IMR-90 (cell line): Measurements from ENCODE around the gene ASCL3. TPM values are rescaled to one million over a fixed set of nuclear protein-coding genes. Genes with fewer than 3 reads are reported as not detected.
A peak's percentile ranks its signal among the peaks of the same experiment; 100 is the strongest.

ENCODE experiments used
- ATAC-seq: fragments of 200-7000 bp; cut with Tn5 transposase; 2 replicates; pipeline ENCODE4 v1.9.1; 2020; ENCODE audit warnings: low read depth, mild to moderate bottlenecking, moderate library complexity
- BruUV-seq: library from RNA; stranded (reverse); fragments of 400-500 nt; replicated peaks from 2 replicates; lab custom pipeline; 2021; lab: Mats Ljungman, UMichigan
- CTCF ChIA-PET: fragments of 300-600 bp; formaldehyde crosslinking; extraction: SDS; loops from one replicate; lab custom pipeline; 2021; ENCODE audit warnings: antibody characterized with exemption; lab: Yijun Ruan, JAX
- POLR2A ChIA-PET: fragments of 300-600 bp; sonication (Branson Sonifier 250); formaldehyde crosslinking; loops from one replicate; lab custom pipeline; 2022; ENCODE audit warnings: antibody characterized with exemption; ENCODE audit not compliant: unreplicated experiment; lab: Charles Lee
- DNase-seq: peaks from one replicate; pipeline ENCODE4 v3.0.0; 2013
- H2AFZ ChIP-seq: replicated peaks from 2 replicates; pipeline ENCODE3; 2013; ENCODE audit warnings: low read length, mild to moderate bottlenecking; ENCODE audit not compliant: poor library complexity
- H2AK5ac ChIP-seq: 2 replicates; pipeline ENCODE4 v1.6.1; 2013; ENCODE audit warnings: low read depth, low read length, inconsistent platforms
- H2AK9ac ChIP-seq: replicated peaks from 2 replicates; pipeline ENCODE3; 2013; ENCODE audit warnings: mild to moderate bottlenecking, low read depth, low read length, moderate library complexity; ENCODE audit not compliant: poor library complexity
- H2BK120ac ChIP-seq: 2 replicates; pipeline ENCODE4 v1.6.1; 2013; ENCODE audit warnings: low read depth, low read length, inconsistent platforms
- H2BK15ac ChIP-seq: 3 replicates; pipeline ENCODE4 v1.6.1; 2013; ENCODE audit warnings: low read depth, low read length, inconsistent platforms
- H2BK20ac ChIP-seq: 2 replicates; pipeline ENCODE4 v1.6.1; 2013; ENCODE audit warnings: low read depth, mild to moderate bottlenecking, inconsistent platforms, low read length, moderate library complexity
- H2BK5ac ChIP-seq: 2 replicates; pipeline ENCODE4 v1.6.1; 2013; ENCODE audit warnings: mild to moderate bottlenecking, low read depth, low read length, inconsistent platforms; ENCODE audit not compliant: poor library complexity, severe bottlenecking
- H3K14ac ChIP-seq: replicated peaks from 2 replicates; pipeline ENCODE4 v1.6.1; 2013; ENCODE audit warnings: low read depth, low read length, inconsistent platforms
- H3K18ac ChIP-seq: 2 replicates; pipeline ENCODE4 v1.6.1; 2013; ENCODE audit warnings: low read depth, low read length, control low read depth
- H3K23ac ChIP-seq: 2 replicates; pipeline ENCODE4 v1.6.1; 2013; ENCODE audit warnings: low read depth, low read length, inconsistent platforms
- H3K27ac ChIP-seq: 2 replicates; pipeline ENCODE4 v1.5.1; 2013; ENCODE audit warnings: mild to moderate bottlenecking, control low read depth, low read length; ENCODE audit not compliant: insufficient read depth
- H3K27me3 ChIP-seq: 2 replicates; pipeline ENCODE4 v1.6.1; 2013; ENCODE audit warnings: low read length; ENCODE audit not compliant: control insufficient read depth, insufficient read depth
- H3K36me3 ChIP-seq: 2 replicates; pipeline ENCODE4 v1.6.1; 2013; ENCODE audit warnings: low read length, mixed read lengths; ENCODE audit not compliant: control insufficient read depth, insufficient read depth
- H3K4ac ChIP-seq: 2 replicates; pipeline ENCODE4 v1.6.1; 2013; ENCODE audit warnings: low read depth, low read length, inconsistent platforms
- H3K4me1 ChIP-seq: 2 replicates; pipeline ENCODE4 v1.6.1; 2013; ENCODE audit warnings: low read length, mixed read lengths; ENCODE audit not compliant: control insufficient read depth, insufficient read depth
- H3K4me2 ChIP-seq: 2 replicates; pipeline ENCODE4 v1.6.1; 2013; ENCODE audit warnings: low read depth, mild to moderate bottlenecking, control low read depth, low read length, moderate library complexity
- H3K4me3 ChIP-seq: 2 replicates; pipeline ENCODE4 v1.5.1; 2013; ENCODE audit warnings: low read depth, mild to moderate bottlenecking, control low read depth, low read length, moderate library complexity; ENCODE audit not compliant: insufficient read depth
- H3K56ac ChIP-seq: 2 replicates; pipeline ENCODE4 v1.6.1; 2013; ENCODE audit warnings: low read length, inconsistent platforms; ENCODE audit not compliant: insufficient read depth; ENCODE audit errors: extremely low read depth
- H3K79me1 ChIP-seq, 2 experiments: 2 replicates each; pipeline ENCODE4 v1.6.1; 2013; ENCODE audit warnings: low read length in 2 of 2, inconsistent platforms in 1 of 2, low read depth in 1 of 2
- H3K9ac ChIP-seq: 2 replicates; pipeline ENCODE4 v1.6.1; 2013; ENCODE audit warnings: low read depth, low read length, control low read depth
- H3K9me1 ChIP-seq: 2 replicates; pipeline ENCODE4 v1.6.1; 2013; ENCODE audit warnings: low read length, inconsistent platforms; ENCODE audit not compliant: insufficient read depth
- H3K9me3 ChIP-seq: 2 replicates; pipeline ENCODE4 v1.6.1; 2013; ENCODE audit warnings: low read length; ENCODE audit not compliant: control insufficient read depth, insufficient read depth
- H4K20me1 ChIP-seq: 2 replicates; pipeline ENCODE4 v1.6.1; 2013; ENCODE audit warnings: low read length, inconsistent platforms; ENCODE audit not compliant: insufficient read depth
- H4K5ac ChIP-seq: 2 replicates; pipeline ENCODE4 v1.6.1; 2013; ENCODE audit warnings: mild to moderate bottlenecking, low read depth, low read length, control low read depth
- H4K8ac ChIP-seq, 2 experiments: 2 replicates each; pipeline ENCODE4 v1.6.1; 2013; ENCODE audit warnings: low read depth in 2 of 2, low read length in 2 of 2, control low read depth in 1 of 2, inconsistent platforms in 1 of 2
- H4K91ac ChIP-seq: 2 replicates; pipeline ENCODE4 v1.6.1; 2013; ENCODE audit warnings: low read depth, low read length, inconsistent platforms; ENCODE audit not compliant: insufficient read depth
- BHLHE40 ChIP-seq: fragments of 150-350 bp; IDR thresholded peaks from 2 replicates; pipeline ENCODE4 v1.6.1; 2016; ENCODE audit warnings: mild to moderate bottlenecking, low read depth, low read length
- CTCF ChIP-seq: conservative IDR thresholded peaks from 2 replicates; pipeline ENCODE4 v1.5.1; 2012; ENCODE audit warnings: mild to moderate bottlenecking, low read depth, low read length, improper control_type of control experiment
- ELK1 ChIP-seq: fragments of 150-350 bp; IDR thresholded peaks from 2 replicates; pipeline ENCODE4 v1.6.1; 2016; ENCODE audit warnings: low read depth, mild to moderate bottlenecking, low read length, moderate library complexity, borderline replicate concordance
- FOS ChIP-seq: fragments of 150-350 bp; IDR thresholded peaks from 2 replicates; pipeline ENCODE4 v1.6.1; 2016; ENCODE audit warnings: low read depth, low read length
- MAFK ChIP-seq: IDR thresholded peaks from 2 replicates; pipeline ENCODE4 v1.6.1; 2012; ENCODE audit warnings: low read depth, low read length, improper control_type of control experiment
- MAZ ChIP-seq: IDR thresholded peaks from 2 replicates; pipeline ENCODE4 v1.6.1; 2012; ENCODE audit warnings: low read depth, mild to moderate bottlenecking, low read length, improper control_type of control experiment, moderate library complexity, borderline replicate concordance
- MXI1 ChIP-seq: IDR thresholded peaks from 2 replicates; pipeline ENCODE4 v1.6.1; 2012; ENCODE audit warnings: low read depth, mild to moderate bottlenecking, low read length, moderate library complexity, borderline replicate concordance
- NFE2L2 ChIP-seq: fragments of 150-350 bp; IDR thresholded peaks from 2 replicates; pipeline ENCODE4 v1.6.1; 2016; ENCODE audit warnings: low read depth, mild to moderate bottlenecking, low read length
- RCOR1 ChIP-seq: IDR thresholded peaks from 2 replicates; pipeline ENCODE4 v1.6.1; 2012; ENCODE audit warnings: mild to moderate bottlenecking, low read length, improper control_type of control experiment; ENCODE audit not compliant: insufficient replicate concordance
- SMC3 ChIP-seq: fragments of 150-350 bp; IDR thresholded peaks from 2 replicates; pipeline ENCODE4 v1.6.1; 2016; ENCODE audit warnings: low read depth, mild to moderate bottlenecking, antibody characterized with exemption, low read length, moderate library complexity
- WGBS, 2 experiments: methylation state at CpG; one replicate each; pipeline versions ENCODE4 v1.1.5 to v1.1.7; 2013; ENCODE audit warnings: missing lambda C conversion rate in 2 of 2; ENCODE audit not compliant: insufficient read length in 1 of 2; ENCODE audit errors: extremely low coverage in 2 of 2; 5-methylcytosine and 5-hydroxymethylcytosine counted together
- dilution Hi-C: fragments of 300-500 bp; cut with HindIII; formaldehyde crosslinking; loops from one replicate; pipeline ENCODE4 v1.14.3; 2018; ENCODE audit warnings: low sequenced_read_pairs; ENCODE audit not compliant: unreplicated experiment
- in situ Hi-C: fragments of 300-500 bp; cut with MboI; formaldehyde crosslinking; loops from 3 replicates; pipeline ENCODE4 v1.14.3; 2019; ENCODE audit warnings: low sequenced_read_pairs, inconsistent platforms, mixed read lengths
- intact Hi-C: fragments of 100-400 bp; cut with micrococcal nuclease; formaldehyde crosslinking; loops from 2 replicates; pipeline ENCODE4 v1.10.0; 2022
- polyA plus RNA-seq, 3 experiments: library from polyadenylated mRNA; depleted of rRNA; stranded (reverse); fragments of >200 nt; gene quantifications; 2 replicates each; pipeline ENCODE4 v1.2.3, GENCODE V29; 2012; ENCODE audit warnings: low replicate concordance in 1 of 3
- total RNA-seq: library from RNA; depleted of rRNA; stranded (reverse); fragments of >200 nt; gene quantifications from 2 replicates; pipeline ENCODE4 v1.2.3, GENCODE V29; 2012

The ASCL3 gene
- total and polyA plus RNA-seq, 2 of the 4 experiments (the other 2 are of a cell fraction), result not detected

GRCh38 chr11:8962841-8963240, 20.0 kb upstream of the ASCL3 start:
- Histone ChIP-seq H3K27me3 (no peaks in the 10 kb centered on the region), H3K18ac (no peak overlapping the region), H3K4me2 (peak overlapping the region; percentile 34), H3K23ac (peak overlapping the region; percentile 20; the same call in 1 of the 2 replicates), H3K79me1 (peaks cover 25 to 55% of the 10 kb centered on the region in 2 experiments), H2BK5ac (no peak overlapping the region), H2AK9ac (no peak overlapping the region), H3K9me1 (0 out of 2 replicates have a peak, but pooled peaks cover 4% of the 10 kb centered on the region), H2BK20ac (no peak overlapping the region), H4K20me1 (no peaks in the 10 kb centered on the region), H3K4me3 (no peak overlapping the region), H4K5ac (no peak overlapping the region), H3K56ac (no peak overlapping the region), H3K14ac (no peak overlapping the region), H4K8ac (peak overlapping the region in 1 of 2 experiments; percentile 10; a peak in 1 of 4 replicates), H3K9ac (no peak overlapping the region), H2AFZ (no peak overlapping the region), H3K4me1 (peaks cover 8% of the 10 kb centered on the region), H3K36me3 (no peaks in the 10 kb centered on the region), H3K9me3 (no peaks in the 10 kb centered on the region), H2BK15ac (no peak overlapping the region), H4K91ac (no peak overlapping the region), H3K27ac (no peak overlapping the region), H3K4ac (no peak overlapping the region), H2BK120ac (no peak overlapping the region), H2AK5ac (no peak overlapping the region)
- DNase-seq, result no peak
- no CpG with 5 or more reads among the region's 2 CpGs for WGBS, 2 experiments
- intact Hi-C loops, result loop anchor here (5.0 kb wide), 1 partner anchor 91 kb away; no protein-coding TSS in a partner anchor
- ChIA-PET CTCF (interaction anchor here (1.8 kb wide), 1 partner anchor 175 kb away, joined by 5 read pairs; no protein-coding TSS in a partner anchor), POLR2A (no interaction called here)
- in situ Hi-C loops, result loop anchor here (25.0 kb wide), 1 partner anchor 726 kb away; no protein-coding TSS in a partner anchor
- dilution Hi-C loops, result no loop called here
- no TSS peak for BruUV-seq
- TF ChIP-seq RCOR1, result no peak
- TF ChIP-seq FOS, result no peak
- TF ChIP-seq NFE2L2, result no peak
- TF ChIP-seq MXI1, result no peak
- no peak for TF ChIP-seq ELK1
- no peak for TF ChIP-seq CTCF
- TF ChIP-seq SMC3, result no peak
- no peak for TF ChIP-seq MAFK
- no peak for TF ChIP-seq BHLHE40
- no peak for TF ChIP-seq MAZ
- no peak for ATAC-seq
